AG09319 (cell line): ENCODE data around the gene MAP3K21.

Experiments
- DNase-seq: peaks from one replicate; pipeline ENCODE4 v3.0.0-alpha.2; 2010; ENCODE audit warnings: low read depth; ENCODE audit errors: extremely low read depth
- TF ChIP-seq, protein P1 (sequence below): IDR thresholded peaks from 2 replicates; pipeline ENCODE4 v1.5.1; 2011; ENCODE audit warnings: low read depth, mild to moderate bottlenecking, inconsistent platforms, low read length, moderate library complexity

Gene MAP3K21

DNA sequence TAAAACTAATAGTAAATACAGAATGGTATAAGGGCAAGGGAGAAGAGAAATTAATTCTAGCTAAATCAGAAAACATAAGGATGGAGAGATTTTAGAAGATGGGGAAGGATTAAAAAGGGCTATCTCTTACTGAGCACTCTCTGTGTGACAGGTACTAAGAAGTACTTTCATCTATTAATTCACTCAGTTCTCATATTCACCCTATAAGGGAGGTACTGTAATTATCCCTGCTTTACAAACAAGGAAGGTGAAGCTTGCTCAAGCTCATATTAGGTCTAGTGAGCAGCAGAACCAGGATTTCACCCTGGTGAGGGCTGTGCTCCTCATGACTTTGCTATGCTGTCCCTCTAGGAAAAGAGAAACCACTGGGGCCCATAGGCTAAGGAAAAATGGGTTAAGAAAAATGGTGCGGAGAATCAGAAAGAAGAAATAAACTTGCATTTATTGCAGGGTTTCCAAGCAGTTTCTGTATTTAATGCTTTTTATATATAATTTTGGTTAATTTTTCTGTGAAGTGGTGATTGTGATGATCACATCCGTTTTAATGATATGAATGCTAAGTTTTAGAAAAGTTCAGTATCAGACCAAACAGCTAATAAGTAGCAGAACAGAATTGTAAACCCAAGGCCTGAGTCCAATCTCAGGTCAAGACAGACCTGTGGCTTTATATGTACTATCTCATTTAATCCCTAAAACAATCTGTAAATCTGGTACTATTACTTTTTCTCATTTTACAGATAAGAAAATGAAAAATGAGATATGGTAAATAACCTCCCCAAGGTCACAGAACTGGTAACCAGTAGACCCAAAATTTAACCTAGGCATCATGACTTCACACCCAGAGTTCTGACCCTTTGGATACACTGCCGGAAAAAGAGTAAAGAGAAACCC, 33.7 kb upstream of the MAP3K21 start:
- TF ChIP-seq, protein P1, sequence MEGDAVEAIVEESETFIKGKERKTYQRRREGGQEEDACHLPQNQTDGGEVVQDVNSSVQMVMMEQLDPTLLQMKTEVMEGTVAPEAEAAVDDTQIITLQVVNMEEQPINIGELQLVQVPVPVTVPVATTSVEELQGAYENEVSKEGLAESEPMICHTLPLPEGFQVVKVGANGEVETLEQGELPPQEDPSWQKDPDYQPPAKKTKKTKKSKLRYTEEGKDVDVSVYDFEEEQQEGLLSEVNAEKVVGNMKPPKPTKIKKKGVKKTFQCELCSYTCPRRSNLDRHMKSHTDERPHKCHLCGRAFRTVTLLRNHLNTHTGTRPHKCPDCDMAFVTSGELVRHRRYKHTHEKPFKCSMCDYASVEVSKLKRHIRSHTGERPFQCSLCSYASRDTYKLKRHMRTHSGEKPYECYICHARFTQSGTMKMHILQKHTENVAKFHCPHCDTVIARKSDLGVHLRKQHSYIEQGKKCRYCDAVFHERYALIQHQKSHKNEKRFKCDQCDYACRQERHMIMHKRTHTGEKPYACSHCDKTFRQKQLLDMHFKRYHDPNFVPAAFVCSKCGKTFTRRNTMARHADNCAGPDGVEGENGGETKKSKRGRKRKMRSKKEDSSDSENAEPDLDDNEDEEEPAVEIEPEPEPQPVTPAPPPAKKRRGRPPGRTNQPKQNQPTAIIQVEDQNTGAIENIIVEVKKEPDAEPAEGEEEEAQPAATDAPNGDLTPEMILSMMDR = no peak
- no peak for DNase-seq

DNA sequence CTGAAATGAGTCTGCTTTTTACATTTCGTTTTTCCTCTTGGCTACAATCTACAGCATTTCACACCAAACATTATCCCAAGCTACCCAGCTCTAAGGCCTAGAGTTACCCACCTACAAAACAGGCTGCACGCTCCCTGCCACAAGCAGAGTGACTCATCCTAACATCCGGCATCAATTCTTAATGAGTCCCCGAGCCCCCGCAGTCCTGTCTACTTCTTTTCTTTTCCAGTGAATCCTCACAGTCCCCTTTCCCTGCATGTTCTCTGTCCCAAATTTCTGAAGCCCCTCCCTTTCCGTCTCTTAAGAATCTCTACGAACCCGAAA, 32.6 kb upstream of the MAP3K21 start:
- TF ChIP-seq, protein P1 = no peak
- no peak for DNase-seq

DNA sequence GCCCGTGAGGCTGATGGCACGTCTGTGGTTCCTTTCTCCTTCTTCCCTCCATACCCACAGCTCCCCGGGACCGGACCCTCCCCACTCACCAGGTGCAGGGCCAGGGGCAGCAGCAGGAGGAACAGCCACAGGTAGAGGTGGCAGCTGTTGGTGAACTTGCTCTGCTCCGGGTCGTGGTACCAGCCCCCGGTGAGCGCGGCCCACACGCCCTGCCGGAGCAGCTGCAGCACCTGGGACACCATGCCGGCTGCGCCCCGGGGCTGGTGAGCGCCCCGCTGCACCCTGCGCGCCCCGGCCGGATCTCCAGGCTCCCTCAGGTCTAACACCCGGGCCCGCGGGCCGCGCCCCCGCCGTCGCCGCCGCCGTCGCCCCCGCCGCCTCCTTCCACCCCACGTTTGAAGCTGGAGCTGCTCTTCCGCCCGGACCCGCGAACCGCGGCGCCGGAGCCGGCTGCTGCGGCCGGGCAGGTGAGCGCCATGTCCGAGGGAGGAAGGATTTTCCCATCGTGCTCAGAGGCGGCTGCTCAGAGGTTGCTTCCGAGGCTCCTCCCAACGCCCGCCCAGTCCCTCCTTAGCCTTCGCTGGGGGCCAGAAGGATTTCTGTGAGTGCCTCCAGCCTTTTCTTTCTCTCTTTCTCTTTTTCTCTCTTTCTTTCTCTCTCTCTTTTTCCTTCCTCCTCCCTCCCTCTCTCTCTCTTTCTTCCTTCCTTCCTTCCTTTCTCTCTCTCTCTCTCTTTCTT, 32.1 kb upstream of the MAP3K21 start, which contains the start of gene PCNX2:
Gene PCNX2 (minus strand): TSS at position 489 of the 738 bp plus-strand sequence. CDS start 247 bp downstream, at position 242.
- TF ChIP-seq, protein P1 = no peak
- no peak for DNase-seq

DNA sequence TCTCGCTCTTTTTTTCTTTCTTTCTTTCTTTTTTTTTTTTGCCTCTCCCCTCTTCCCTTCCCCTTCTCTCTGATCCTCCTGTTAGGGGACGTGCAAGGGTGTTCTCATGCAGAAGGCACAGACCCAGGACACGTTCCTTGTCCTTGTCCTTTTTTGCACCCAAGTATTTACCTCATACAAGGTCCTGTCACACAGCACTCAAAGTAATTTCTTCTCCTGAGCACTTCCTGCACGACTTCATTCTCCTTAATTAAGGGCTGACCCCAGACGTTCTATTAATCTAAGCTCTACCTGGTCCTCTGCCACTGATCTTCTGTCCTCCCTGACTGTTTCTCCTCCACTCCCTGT, 31.6 kb upstream of the MAP3K21 start:
- no peak for DNase-seq
- TF ChIP-seq, protein P1 = no peak

DNA sequence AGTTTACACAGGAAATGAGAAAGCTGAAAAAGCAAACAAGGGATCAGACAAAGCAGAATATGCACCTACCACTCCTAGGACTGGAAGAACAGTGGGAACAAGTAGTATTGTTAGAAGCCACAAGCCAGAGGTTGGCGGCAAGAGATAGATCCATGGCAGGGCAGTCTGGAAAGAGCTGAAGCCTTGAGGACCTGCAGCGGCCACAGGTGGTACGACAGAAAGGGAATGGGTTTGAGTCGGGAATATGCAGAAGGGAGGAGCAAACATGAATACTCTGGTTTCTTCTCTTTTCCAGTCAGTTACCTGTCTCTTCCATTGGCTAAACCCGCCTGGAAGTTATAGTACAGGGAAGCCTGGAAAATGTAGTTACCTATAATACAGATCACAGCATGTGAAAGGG, 28.1 kb upstream of the MAP3K21 start:
- TF ChIP-seq, protein P1 = no peak
- DNase-seq = no peak

DNA sequence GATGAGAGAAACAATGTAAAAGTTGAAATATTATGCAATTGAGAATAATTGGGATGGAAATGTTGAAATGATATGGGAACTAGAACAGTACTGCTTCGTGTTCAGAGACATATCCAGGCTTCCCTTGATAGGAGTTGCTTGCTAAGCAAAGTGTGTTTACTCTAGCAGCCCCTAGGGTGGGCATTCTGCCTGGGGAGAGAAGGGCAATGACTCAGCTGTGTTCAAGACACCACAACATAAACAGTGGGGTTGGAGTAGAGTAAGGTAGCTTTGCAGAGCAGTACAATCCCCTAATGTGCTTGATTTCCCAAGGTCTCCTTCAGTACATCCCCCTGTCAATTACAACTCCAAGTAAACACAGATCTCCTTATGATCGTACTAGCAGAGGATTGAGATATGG, 27.2 kb upstream of the MAP3K21 start:
- no peak for DNase-seq
- TF ChIP-seq, protein P1 = no peak

DNA sequence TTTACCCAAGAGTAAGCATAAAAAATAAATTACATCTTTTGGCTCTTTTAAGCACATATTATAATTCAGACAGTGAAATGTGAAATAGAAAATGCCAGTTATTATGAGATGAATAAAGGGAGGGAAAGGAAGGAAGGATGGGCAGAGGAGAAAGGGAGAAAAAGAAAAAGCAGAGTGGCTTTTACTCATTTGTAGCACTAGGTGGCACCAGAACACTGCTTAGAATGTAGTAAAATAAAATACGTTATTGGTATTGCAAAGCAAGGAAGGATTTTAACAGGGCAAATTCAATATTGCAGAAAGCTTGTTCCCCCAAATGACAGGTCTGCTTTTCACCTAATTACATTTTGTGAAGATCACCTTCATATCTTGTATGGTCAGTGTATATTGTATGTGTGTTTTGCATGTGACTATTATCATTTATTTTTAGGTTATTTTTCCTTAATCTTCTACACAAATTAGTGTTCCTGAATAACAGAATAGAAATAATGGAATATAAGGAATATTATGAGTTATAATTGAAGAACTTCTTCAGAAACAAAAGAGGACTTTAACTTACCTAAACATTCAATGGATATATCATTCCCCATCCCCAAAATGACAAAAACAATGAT, 22.9 kb upstream of the MAP3K21 start:
- TF ChIP-seq, protein P1 = peak; percentile 77
- DNase-seq = no peak
